KBM-7 (cell line): Measurements from ENCODE around the gene HOXA11.
A peak's percentile ranks its signal among the peaks of the same experiment; 100 is the strongest.

Experiments used
- DNase-seq: peaks from one replicate; pipeline ENCODE4 v3.0.0-alpha.2; 2015
- in situ Hi-C: fragments of 300-500 bp; cut with MboI; formaldehyde crosslinking; loops from 2 replicates; pipeline ENCODE4 v1.14.3; 2020; ENCODE audit warnings: low sequenced_read_pairs, low pct_unique_long_range_greater_than_20kb, mixed read lengths

HOXA11 gene

GRCh38 chr7:27196287-27196767 is 11.3 kb upstream of the HOXA11 start:
- in situ Hi-C loops, result loop anchor here (25.0 kb wide), 1 partner anchor 834 kb away; no protein-coding TSS in a partner anchor
- peak; percentile 84 for DNase-seq

- DNase-seq, result no peak
- in situ Hi-C loops, result loop anchor here (25.0 kb wide), 1 partner anchor 833 kb away; no protein-coding TSS in a partner anchor
Observed at GRCh38 chr7:27194686-27195379, 9.8 kb upstream of the HOXA11 start.

GRCh38 chr7:27194002-27194352 is 8.9 kb upstream of the HOXA11 start:
- no peak for DNase-seq
- in situ Hi-C loops, result loop anchor here (25.0 kb wide), 1 partner anchor 832 kb away; no protein-coding TSS in a partner anchor

- in situ Hi-C loops, result loop anchor here (25.0 kb wide), 1 partner anchor 831 kb away; no protein-coding TSS in a partner anchor
- DNase-seq, result no peak
Observed at GRCh38 chr7:27193335-27194001, 8.4 kb upstream of the HOXA11 start.

- in situ Hi-C loops, result loop anchor here (25.0 kb wide), 1 partner anchor 830 kb away; no protein-coding TSS in a partner anchor
- peak; percentile 64 for DNase-seq
Observed at GRCh38 chr7:27192546-27193334, 7.7 kb upstream of the HOXA11 start.

- DNase-seq, result no peak
- in situ Hi-C loops, result loop anchor here (25.0 kb wide), 1 partner anchor 830 kb away; no protein-coding TSS in a partner anchor
Observed at GRCh38 chr7:27191833-27192545, 7.0 kb upstream of the HOXA11 start.

- no peak for DNase-seq
- in situ Hi-C loops, result loop anchor here (25.0 kb wide), 1 partner anchor 829 kb away; no protein-coding TSS in a partner anchor
Observed at GRCh38 chr7:27191161-27191731, 6.2 kb upstream of the HOXA11 start.

- in situ Hi-C loops, result loop anchor here (25.0 kb wide), 1 partner anchor 828 kb away; no protein-coding TSS in a partner anchor
Observed at GRCh38 chr7:27189997-27190748, 5.1 kb upstream of the HOXA11 start.

GRCh38 chr7:27189295-27189996 is 4.4 kb upstream of the HOXA11 start:
- DNase-seq, result no peak
- in situ Hi-C loops, result loop anchor here (25.0 kb wide), 1 partner anchor 827 kb away; no protein-coding TSS in a partner anchor

More at GRCh38 chr7:27189997-27190748, 5.1 kb upstream of the HOXA11 start:
- peak; percentile 71 for DNase-seq

GRCh38 chr7:27188386-27189294 is 3.6 kb upstream of the HOXA11 start:
- DNase-seq, result peak; percentile 93
- in situ Hi-C loops, result loop anchor here (25.0 kb wide), 1 partner anchor 826 kb away; no protein-coding TSS in a partner anchor

- in situ Hi-C loops, result loop anchor here (25.0 kb wide), 1 partner anchor 825 kb away; no protein-coding TSS in a partner anchor
- DNase-seq, result peak; percentile 81
Observed at GRCh38 chr7:27187475-27188385, 2.7 kb upstream of the HOXA11 start.

GRCh38 chr7:27186668-27187474 is 1.8 kb upstream of the HOXA11 start:
- DNase-seq, result no peak
- in situ Hi-C loops, result loop anchor here (25.0 kb wide), 1 partner anchor 825 kb away; no protein-coding TSS in a partner anchor

- peak; percentile 83 for DNase-seq
- in situ Hi-C loops, result loop anchor here (25.0 kb wide), 1 partner anchor 824 kb away; no protein-coding TSS in a partner anchor
Observed at GRCh38 chr7:27185854-27186667, 1.0 kb upstream of the HOXA11 start.
